HepG2 (cell line): ENCODE results near the gene PARP2. TPM values are rescaled to one million over a fixed set of nuclear protein-coding genes. Genes with fewer than 3 reads are reported as not detected.

Experiments used
- ATAC-seq: fragments of 200-7000 bp; cut with Tn5 transposase; 3 replicates; pipeline ENCODE4 v1.9.1; 2020; ENCODE audit warnings: mild to moderate bottlenecking, moderate library complexity
- BruUV-seq: library from RNA; stranded (reverse); fragments of 400-500 nt; replicated peaks from 2 replicates; lab custom pipeline; 2021; lab: Mats Ljungman, UMichigan
- CTCF ChIA-PET: fragments of 300-600 bp; formaldehyde crosslinking; extraction: SDS; loops from one replicate; lab custom pipeline; 2021; ENCODE audit warnings: low total read pairs, inconsistent platforms, low intra/inter-chr PET ratio; lab: Yijun Ruan, JAX
- POLR2A ChIA-PET: fragments of 350-600 bp; sonication (Branson Sonifier 250); formaldehyde crosslinking; loops from one replicate; lab custom pipeline; 2020; ENCODE audit warnings: antibody characterized with exemption, inconsistent platforms; lab: Yijun Ruan, JAX
- DNase-seq: peaks from one replicate; pipeline ENCODE4 v3.0.0-alpha.2; 2015; ENCODE audit warnings: low spot score
- FAIRE-seq: peaks from 3 replicates; lab custom pipeline; 2011; peaks lifted over from hg19 to GRCh38; lab: Jason Lieb, UNC
- H2AFZ ChIP-seq: one replicate; pipeline ENCODE4 v1.6.1; 2011; ENCODE audit warnings: low read length, inconsistent platforms
- H3K27ac ChIP-seq: fragments of 300-600 bp; 3 replicates; pipeline ENCODE4 v1.8.0; 2011; ENCODE audit warnings: mixed run types, mild to moderate bottlenecking, mixed read lengths, low read length, inconsistent platforms; ENCODE audit not compliant: insufficient read depth; ENCODE audit errors: extremely low read length
- H3K27me3 ChIP-seq, 2 experiments: fragments of 200-600 bp in 1 of 2; 2 replicates in 1 of 2; 3 replicates in 1 of 2; pipeline versions ENCODE4 v1.6.0 to v1.8.0; 2011; ENCODE audit warnings: low read length in 2 of 2, mild to moderate bottlenecking in 2 of 2, moderate library complexity in 2 of 2, inconsistent platforms in 1 of 2; ENCODE audit not compliant: insufficient read depth in 2 of 2, control insufficient read depth in 1 of 2
- H3K36me3 ChIP-seq, 2 experiments: fragments of 200-600 bp in 1 of 2; replicated peaks in 1 of 2; 2 replicates in 1 of 2; 3 replicates in 1 of 2; pipeline versions ENCODE4 v1.5.1 to v1.8.0; 2011; ENCODE audit warnings: low read length in 2 of 2, inconsistent platforms in 1 of 2; ENCODE audit not compliant: insufficient read depth in 2 of 2, control insufficient read depth in 1 of 2
- H3K4me1 ChIP-seq: 2 replicates; pipeline ENCODE4 v1.5.1; 2012; ENCODE audit warnings: low read length, inconsistent platforms; ENCODE audit not compliant: insufficient read depth
- H3K4me2 ChIP-seq: 2 replicates; pipeline ENCODE4 v1.6.0; 2011; ENCODE audit warnings: low read depth, low read length, inconsistent platforms
- H3K4me3 ChIP-seq, 3 experiments: fragments of 200-600 bp in 1 of 3; sonication (generic), shearing (Covaris generic) in 1 of 3; replicated peaks in 1 of 3; 2 replicates each; pipeline ENCODE4 v1.5.1; 2011 to 2016; ENCODE audit warnings: low read length in 3 of 3, inconsistent platforms in 2 of 3, low read depth in 2 of 3, mild to moderate bottlenecking in 2 of 3, control low read depth in 1 of 3, mixed read lengths in 1 of 3; ENCODE audit not compliant: insufficient read depth in 1 of 3
- H3K79me2 ChIP-seq: one replicate; pipeline ENCODE4 v1.6.1; 2011; ENCODE audit warnings: low read length, inconsistent platforms; ENCODE audit not compliant: insufficient read depth
- H3K9ac ChIP-seq: 2 replicates; pipeline ENCODE4 v1.6.0; 2011; ENCODE audit warnings: mild to moderate bottlenecking, low read depth, low read length, inconsistent platforms; ENCODE audit not compliant: insufficient read depth
- H3K9me3 ChIP-seq: 2 replicates; pipeline ENCODE4 v1.5.1; 2012; ENCODE audit warnings: mild to moderate bottlenecking, low read length
- H4K20me1 ChIP-seq: 2 replicates; pipeline ENCODE4 v1.6.0; 2011; ENCODE audit warnings: inconsistent platforms, mild to moderate bottlenecking, low read length, moderate library complexity; ENCODE audit not compliant: insufficient read depth
- ERF ChIP-seq: IDR thresholded peaks from 2 replicates; pipeline ENCODE4 v1.6.1; 2018; ENCODE audit warnings: missing biosample characterization, missing genetic modification reagents
- JUN ChIP-seq: sonication (generic); formaldehyde crosslinking; IDR thresholded peaks from 2 replicates; pipeline ENCODE4 v1.4.0; 2020; ENCODE audit warnings: mild to moderate bottlenecking, missing genetic modification reagents
- KDM1A ChIP-seq: IDR thresholded peaks from 2 replicates; pipeline ENCODE4 v1.6.1; 2016; ENCODE audit warnings: missing compliant biosample characterization
- KLF13 ChIP-seq: sonication (generic); formaldehyde crosslinking; IDR thresholded peaks from 2 replicates; pipeline ENCODE4 v1.4.0; 2020; ENCODE audit warnings: mild to moderate bottlenecking, missing genetic modification reagents
- LCORL ChIP-seq, 2 experiments: fragments of 450-650 bp in 1 of 2; sonication (generic) in 1 of 2; formaldehyde crosslinking in 1 of 2; IDR thresholded peaks; 2 replicates each; pipeline versions ENCODE4 v1.5.0 to v1.6.1; 2017 to 2020; ENCODE audit warnings: antibody characterized with exemption in 1 of 2, missing genetic modification reagents in 1 of 2
- SALL2 ChIP-seq: sonication (generic); formaldehyde crosslinking; IDR thresholded peaks from 2 replicates; pipeline ENCODE4 v1.8.1; 2023; ENCODE audit warnings: mild to moderate bottlenecking, missing genetic modification reagents, inconsistent platforms
- SNAPC2 ChIP-seq: sonication (generic); formaldehyde crosslinking; IDR thresholded peaks from 2 replicates; pipeline ENCODE4 v1.8.1; 2022; ENCODE audit warnings: mild to moderate bottlenecking, missing genetic modification reagents
- SP5 ChIP-seq: IDR thresholded peaks from 2 replicates; pipeline ENCODE4 v1.6.1; 2016; ENCODE audit warnings: low read depth, borderline replicate concordance
- ZBTB14 ChIP-seq: sonication (generic); formaldehyde crosslinking; IDR thresholded peaks from 2 replicates; pipeline ENCODE4 v1.4.0; 2020; ENCODE audit warnings: missing genetic modification reagents
- ZIK1 ChIP-seq: sonication (generic); formaldehyde crosslinking; IDR thresholded peaks from 2 replicates; pipeline ENCODE4 v1.5.0; 2020; ENCODE audit warnings: mild to moderate bottlenecking, low read depth, missing genetic modification reagents, borderline replicate concordance
- ZNF10 ChIP-seq: sonication (generic); formaldehyde crosslinking; IDR thresholded peaks from 2 replicates; pipeline ENCODE4 v1.4.0; 2020; ENCODE audit warnings: mild to moderate bottlenecking, low read depth, missing genetic modification reagents, borderline replicate concordance
- ZNF446 ChIP-seq: sonication (generic); formaldehyde crosslinking; IDR thresholded peaks from 2 replicates; pipeline ENCODE4 v1.5.0; 2020; ENCODE audit warnings: mild to moderate bottlenecking, missing genetic modification reagents
- WGBS: methylation state at CpG from one replicate; pipeline ENCODE4 v1.1.6; 2017; ENCODE audit warnings: low lambda C conversion rate; 5-methylcytosine and 5-hydroxymethylcytosine counted together
- in situ Hi-C: cut with HindIII; loops from 2 replicates; pipeline ENCODE4 v1.10.0; 2017; ENCODE audit warnings: low pct_unique_long_range_greater_than_20kb; ENCODE audit not compliant: extremely low pct_ligation_motif_present
- intact Hi-C: fragments of 100-400 bp; cut with micrococcal nuclease; formaldehyde crosslinking; loops from one replicate; pipeline ENCODE4 v1.10.0; 2022; ENCODE audit not compliant: unreplicated experiment
- polyA plus RNA-seq, 8 experiments: library from polyadenylated mRNA; depleted of rRNA in 3 of 8; stranded (reverse) in 7 of 8; unstranded in 1 of 8; fragments of >200 nt; fragmentation: Illumina TruSeq in 4 of 8; extraction: Trizol in 4 of 8; gene quantifications; 2 replicates each; pipeline versions ENCODE4 v1.2.1 to v1.2.3, GENCODE V29; 2011 to 2016; ENCODE audit warnings: low read depth in 4 of 8, missing spikeins in 1 of 8, mixed read lengths in 1 of 8; ENCODE audit not compliant: insufficient read depth in 1 of 8
- total RNA-seq, 5 experiments: library from RNA; depleted of rRNA; stranded (reverse); fragments of >200 nt; fragmentation: Illumina TruSeq; extraction: Trizol; gene quantifications; 2 replicates each; pipeline ENCODE4 v1.2.3, GENCODE V29; 2016; ENCODE audit warnings: low read depth in 1 of 5
- TF ChIP-seq, protein P1 (sequence below): IDR thresholded peaks from 2 replicates; pipeline ENCODE4 v1.6.1; 2016; ENCODE audit warnings: mild to moderate bottlenecking, missing biosample characterization, missing genetic modification reagents
- TF ChIP-seq, protein P2 (sequence below): sonication (generic); formaldehyde crosslinking; IDR thresholded peaks from 2 replicates; pipeline ENCODE4 v1.5.0; 2020; ENCODE audit warnings: mild to moderate bottlenecking, missing genetic modification reagents
- TF ChIP-seq, protein P3 (sequence below): sonication (generic); formaldehyde crosslinking; IDR thresholded peaks from 2 replicates; pipeline ENCODE4 v1.5.0; 2020; ENCODE audit warnings: mild to moderate bottlenecking, missing genetic modification reagents

PARP2 gene
- total and polyA plus RNA-seq, 2 of the 13 experiments (the other 11 are each of a cell fraction or from before 2014, with no cell fraction given), result 37.3 to 38.4 TPM

GRCh38 chr14:20332788-20333493 lies 10.5 kb upstream of the PARP2 start, which contains the start of gene CCNB1IP1:
Gene CCNB1IP1, minus strand, starts transcription at chr14:20333279. Its CDS starts 16,756 bp downstream, at chr14:20316523.
- POLR2A ChIA-PET, result interaction anchor here (1.0 to 9.8 kb wide), 5 partner anchors 9 to 280 kb away, joined by 5 to 139 read pairs (median 6); partner anchors contain the start of genes APEX1, OSGEP, PARP2 and PIP4P1
- Histone ChIP-seq H3K4me2 (peak within 1 kb of the TSS; percentile 78), H3K9ac (peak within 1 kb of the TSS; percentile 82), H3K79me2 (peaks cover 49% of the 10 kb centered on the region), H2AFZ (peak within 1 kb of the TSS; percentile 21), H3K4me1 (peaks cover 57% of the 10 kb centered on the region), H3K4me3 (peak within 1 kb of the TSS; percentile 59 to 78 (median 75)), H4K20me1 (peaks cover 21% of the 10 kb centered on the region), H3K27me3 (no peaks in the 10 kb centered on the region; a peak in 1 of 5 replicates), H3K27ac (peak within 1 kb of the TSS; percentile 79), H3K9me3 (no peaks in the 10 kb centered on the region), H3K36me3 (peaks cover 0 to 9% of the 10 kb centered on the region in 2 experiments; a peak in 2 of 5 replicates)
- CTCF ChIA-PET, result no interaction called here
- in situ Hi-C loops, result loop anchor here (25.0 kb wide), 2 partner anchors 129 to 654 kb away; partner anchors contain the start of genes APEX1, METTL17, OSGEP and PIP4P1
- BruUV-seq, result TSS peak; percentile 88
- ATAC-seq (peak; percentile 96), FAIRE-seq (peak; percentile 88), DNase-seq (peak; percentile 94)
- intact Hi-C loops, result loop anchor here (1.0 to 2.0 kb wide), 5 partner anchors 10 to 354 kb away; partner anchors contain the start of genes APEX1, OSGEP and PARP2
- under 1% methylated on average over 19 of the region's 19 CpGs for WGBS
- TF ChIP-seq, protein P1, sequence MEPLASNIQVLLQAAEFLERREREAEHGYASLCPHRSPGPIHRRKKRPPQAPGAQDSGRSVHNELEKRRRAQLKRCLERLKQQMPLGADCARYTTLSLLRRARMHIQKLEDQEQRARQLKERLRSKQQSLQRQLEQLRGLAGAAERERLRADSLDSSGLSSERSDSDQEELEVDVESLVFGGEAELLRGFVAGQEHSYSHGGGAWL (CRISPR knock-in tag), result peak; percentile 86; the same call in 1 of the 2 replicates
- TF ChIP-seq ZNF446 (CRISPR knock-in tag) (peak; percentile 50; the same call in 1 of the 2 replicates), ZBTB14 (CRISPR knock-in tag) (no peak), KDM1A (CRISPR knock-in tag) (no peak), SALL2 (CRISPR knock-in tag) (0 out of 2 replicates have a peak, but pooled peaks have one; percentile 26), ZNF10 (CRISPR knock-in tag) (no peak), LCORL (IDR thresholded peaks at IDR 0.05) (peak; percentile 64; the same call in 1 of the 2 replicates), LCORL (CRISPR knock-in tag; IDR thresholded peaks at IDR 0.05) (no peak), KLF13 (CRISPR knock-in tag) (no peak), ERF (0 out of 2 replicates have a peak, but pooled peaks have one; percentile 60), ZIK1 (CRISPR knock-in tag) (no peak), SP5 (peak; percentile 92), JUN (CRISPR knock-in tag) (no peak; the same call in 1 of the 2 replicates), SNAPC2 (CRISPR knock-in tag) (peak; percentile 70; the same call in 1 of the 2 replicates)
- TF ChIP-seq, protein P2, sequence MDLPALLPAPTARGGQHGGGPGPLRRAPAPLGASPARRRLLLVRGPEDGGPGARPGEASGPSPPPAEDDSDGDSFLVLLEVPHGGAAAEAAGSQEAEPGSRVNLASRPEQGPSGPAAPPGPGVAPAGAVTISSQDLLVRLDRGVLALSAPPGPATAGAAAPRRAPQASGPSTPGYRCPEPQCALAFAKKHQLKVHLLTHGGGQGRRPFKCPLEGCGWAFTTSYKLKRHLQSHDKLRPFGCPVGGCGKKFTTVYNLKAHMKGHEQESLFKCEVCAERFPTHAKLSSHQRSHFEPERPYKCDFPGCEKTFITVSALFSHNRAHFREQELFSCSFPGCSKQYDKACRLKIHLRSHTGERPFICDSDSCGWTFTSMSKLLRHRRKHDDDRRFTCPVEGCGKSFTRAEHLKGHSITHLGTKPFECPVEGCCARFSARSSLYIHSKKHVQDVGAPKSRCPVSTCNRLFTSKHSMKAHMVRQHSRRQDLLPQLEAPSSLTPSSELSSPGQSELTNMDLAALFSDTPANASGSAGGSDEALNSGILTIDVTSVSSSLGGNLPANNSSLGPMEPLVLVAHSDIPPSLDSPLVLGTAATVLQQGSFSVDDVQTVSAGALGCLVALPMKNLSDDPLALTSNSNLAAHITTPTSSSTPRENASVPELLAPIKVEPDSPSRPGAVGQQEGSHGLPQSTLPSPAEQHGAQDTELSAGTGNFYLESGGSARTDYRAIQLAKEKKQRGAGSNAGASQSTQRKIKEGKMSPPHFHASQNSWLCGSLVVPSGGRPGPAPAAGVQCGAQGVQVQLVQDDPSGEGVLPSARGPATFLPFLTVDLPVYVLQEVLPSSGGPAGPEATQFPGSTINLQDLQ (CRISPR knock-in tag), result no peak
- TF ChIP-seq, protein P3, sequence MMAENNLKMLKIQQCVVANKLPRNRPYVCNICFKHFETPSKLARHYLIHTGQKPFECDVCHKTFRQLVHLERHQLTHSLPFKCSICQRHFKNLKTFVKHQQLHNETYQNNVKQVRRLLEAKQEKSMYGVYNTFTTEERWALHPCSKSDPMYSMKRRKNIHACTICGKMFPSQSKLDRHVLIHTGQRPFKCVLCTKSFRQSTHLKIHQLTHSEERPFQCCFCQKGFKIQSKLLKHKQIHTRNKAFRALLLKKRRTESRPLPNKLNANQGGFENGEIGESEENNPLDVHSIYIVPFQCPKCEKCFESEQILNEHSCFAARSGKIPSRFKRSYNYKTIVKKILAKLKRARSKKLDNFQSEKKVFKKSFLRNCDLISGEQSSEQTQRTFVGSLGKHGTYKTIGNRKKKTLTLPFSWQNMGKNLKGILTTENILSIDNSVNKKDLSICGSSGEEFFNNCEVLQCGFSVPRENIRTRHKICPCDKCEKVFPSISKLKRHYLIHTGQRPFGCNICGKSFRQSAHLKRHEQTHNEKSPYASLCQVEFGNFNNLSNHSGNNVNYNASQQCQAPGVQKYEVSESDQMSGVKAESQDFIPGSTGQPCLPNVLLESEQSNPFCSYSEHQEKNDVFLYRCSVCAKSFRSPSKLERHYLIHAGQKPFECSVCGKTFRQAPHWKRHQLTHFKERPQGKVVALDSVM (CRISPR knock-in tag), result no peak
